ENCODE measurements around the gene MPP2.

MPP2 gene

GRCh38 chr17:43846963-43847371 lies 60.4 kb downstream of the MPP2 start, which contains the start of gene CD300LG:
TSS of gene CD300LG (plus strand) at chr17:43847176. CDS start at chr17:43847217, 41 bp downstream.
- no peak for DNase-seq (ENCODE audit: low read depth)

GRCh38 chr17:43846221-43846712 lies 61.1 kb downstream of the MPP2 start:
- peak; percentile 99 for TF ChIP-seq CTCF (IDR thresholded peaks at IDR 0.05; ENCODE audit: control insufficient read depth, extremely low read depth, insufficient read depth)
- DNase-seq (ENCODE audit: low read depth), result peak; percentile 45
- H3K4me3 ChIP-seq (ENCODE audit: low read depth, low read length), result no peak overlapping the region

More at GRCh38 chr17:43846963-43847371, 60.4 kb downstream of the MPP2 start, which contains the start of gene CD300LG:
- TF ChIP-seq CTCF (IDR thresholded peaks at IDR 0.05; ENCODE audit: control insufficient read depth, extremely low read depth, insufficient read depth), result no peak
- no peak within 1 kb of the TSS for H3K4me3 ChIP-seq (ENCODE audit: low read depth, low read length)

- DNase-seq (ENCODE audit: low read depth), result no peak
- no peak for TF ChIP-seq CTCF (IDR thresholded peaks at IDR 0.05; ENCODE audit: control insufficient read depth, extremely low read depth, insufficient read depth)
- no peak overlapping the region for H3K4me3 ChIP-seq (ENCODE audit: low read depth, low read length)
Observed at GRCh38 chr17:43845766-43846165, 61.6 kb downstream of the MPP2 start.

GRCh38 chr17:43844241-43844640 lies 63.1 kb downstream of the MPP2 start:
- no peak for TF ChIP-seq CTCF (IDR thresholded peaks at IDR 0.05; ENCODE audit: control insufficient read depth, extremely low read depth, insufficient read depth)
- DNase-seq (ENCODE audit: low read depth), result no peak
- no peak overlapping the region for H3K4me3 ChIP-seq (ENCODE audit: low read depth, low read length)

GRCh38 chr17:43842975-43843325 lies 64.4 kb downstream of the MPP2 start:
- DNase-seq (ENCODE audit: low read depth), result no peak
- H3K4me3 ChIP-seq (ENCODE audit: low read depth, low read length), result no peak overlapping the region
- TF ChIP-seq CTCF (IDR thresholded peaks at IDR 0.05; ENCODE audit: control insufficient read depth, extremely low read depth, insufficient read depth), result no peak

- peak; percentile 47 for DNase-seq (ENCODE audit: low read depth)
- peak overlapping the region; percentile 25; the same call in 1 of the 2 replicates for H3K4me3 ChIP-seq (ENCODE audit: low read depth, low read length)
Observed at GRCh38 chr17:43842091-43842974, 65.0 kb downstream of the MPP2 start.

- TF ChIP-seq CTCF (IDR thresholded peaks at IDR 0.05; ENCODE audit: control insufficient read depth, extremely low read depth, insufficient read depth), result no peak
- no peak overlapping the region for H3K4me3 ChIP-seq (ENCODE audit: low read depth, low read length)
- no peak for DNase-seq (ENCODE audit: low read depth)
Observed at GRCh38 chr17:43841282-43841681, 66.1 kb downstream of the MPP2 start.
